ENCODE results near the gene GNAQ. TPM values are rescaled to one million over a fixed set of nuclear protein-coding genes. Genes with fewer than 3 reads are reported as not detected.

The GNAQ gene
- total RNA-seq, 1 donor from 2014 or later = 35.4 TPM

DNA sequence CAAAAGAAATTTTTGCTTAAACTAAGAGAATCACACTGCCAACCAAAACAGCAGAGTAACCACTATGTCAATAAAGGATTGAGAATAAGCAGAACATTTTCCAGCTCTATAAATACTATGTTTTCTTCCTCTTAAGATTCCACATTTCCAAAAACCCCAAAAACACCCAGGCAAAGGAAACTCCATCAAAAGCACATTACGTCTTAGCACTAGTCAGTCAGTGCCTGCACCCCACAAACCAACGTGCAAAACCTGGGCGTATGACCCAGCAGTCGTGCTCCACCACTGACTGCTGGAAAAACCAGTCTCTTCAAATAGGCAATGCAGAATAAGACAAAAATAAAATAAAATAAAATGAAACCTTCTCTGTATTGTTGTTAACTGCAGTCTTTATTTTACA lies 85.3 kb downstream of the GNAQ start:
- no peak for DNase-seq (ENCODE audit: low read depth)
- no peak overlapping the region for H3K4me3 ChIP-seq (ENCODE audit: low read depth, low read length)
- no peak for TF ChIP-seq CTCF (IDR thresholded peaks at IDR 0.05; ENCODE audit: insufficient read depth, low read length, poor library complexity, severe bottlenecking)

DNA sequence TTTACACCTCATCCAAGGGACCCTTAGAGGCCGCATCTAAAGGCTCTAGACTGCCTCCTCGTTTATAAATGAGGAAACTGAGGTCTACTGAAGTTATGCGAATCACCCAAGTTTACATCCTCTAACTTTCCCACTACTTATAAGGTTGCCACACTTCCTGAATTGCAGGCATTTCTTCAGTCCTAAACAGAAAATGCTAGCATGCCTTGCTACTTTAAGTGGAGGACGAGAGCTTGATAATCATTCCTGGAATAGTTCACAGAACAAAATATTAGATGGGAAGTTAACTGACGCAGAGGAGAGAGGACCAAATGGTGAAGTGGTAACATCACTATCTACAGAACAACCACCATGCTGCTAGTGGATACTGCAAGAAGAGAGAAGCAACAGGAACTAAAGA lies 85.8 kb downstream of the GNAQ start:
- TF ChIP-seq CTCF (IDR thresholded peaks at IDR 0.05; ENCODE audit: insufficient read depth, low read length, poor library complexity, severe bottlenecking) = no peak
- no peak for DNase-seq (ENCODE audit: low read depth)
- Histone ChIP-seq H3K36me3 (ENCODE audit: control insufficient read depth, insufficient read depth, low read length) (no peaks in the 10 kb centered on the region), H3K4me3 (ENCODE audit: low read depth, low read length) (no peak overlapping the region), H3K27me3 (ENCODE audit: control insufficient read depth, insufficient read depth, low read length) (no peaks in the 10 kb centered on the region)

More for the DNA sequence above, 85.3 kb downstream of the GNAQ start:
- no peaks in the 10 kb centered on the region for H3K27me3 ChIP-seq (ENCODE audit: control insufficient read depth, insufficient read depth, low read length)
- no peaks in the 10 kb centered on the region for H3K36me3 ChIP-seq (ENCODE audit: control insufficient read depth, insufficient read depth, low read length)

DNA sequence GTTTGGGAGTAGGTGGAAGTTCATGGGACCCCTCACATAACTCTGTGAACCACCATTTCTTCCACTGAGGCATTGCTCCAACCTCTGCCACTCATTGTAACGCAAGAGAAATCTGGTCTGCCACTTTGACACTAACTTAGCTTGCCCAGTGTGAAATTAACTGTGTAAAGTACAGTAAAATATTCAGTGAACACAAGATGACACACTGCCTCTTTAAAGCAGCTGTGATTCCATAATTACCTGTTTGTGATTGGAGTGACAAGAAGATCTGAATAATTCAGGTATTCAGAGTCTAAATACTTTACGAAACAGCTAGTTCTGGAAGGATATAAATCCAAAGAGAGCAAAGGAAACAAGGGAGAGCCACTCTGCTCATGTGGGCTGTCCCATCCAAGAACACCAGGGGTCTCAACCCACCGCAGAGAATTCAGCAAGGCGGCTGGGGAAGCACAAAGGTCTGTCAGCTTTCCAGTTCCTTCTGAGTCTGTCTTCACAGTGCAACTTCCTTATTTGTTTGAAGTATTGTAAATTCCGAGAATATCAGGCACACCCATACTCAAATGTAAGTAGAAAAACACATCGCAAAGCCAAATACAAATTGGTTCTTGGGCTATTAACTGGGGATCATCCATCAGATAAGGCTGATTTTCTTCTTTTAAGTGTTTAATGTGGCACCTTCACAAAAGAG lies 86.9 kb downstream of the GNAQ start:
- no peaks in the 10 kb centered on the region for H3K36me3 ChIP-seq (ENCODE audit: control insufficient read depth, insufficient read depth, low read length)
- no peak overlapping the region for H3K4me3 ChIP-seq (ENCODE audit: low read depth, low read length)
- no peak for TF ChIP-seq CTCF (IDR thresholded peaks at IDR 0.05; ENCODE audit: insufficient read depth, low read length, poor library complexity, severe bottlenecking)
- no peak for DNase-seq (ENCODE audit: low read depth)
- H3K27me3 ChIP-seq (ENCODE audit: control insufficient read depth, insufficient read depth, low read length) = no peaks in the 10 kb centered on the region

GRCh38 chr9:77943057-77943456 lies 88.6 kb downstream of the GNAQ start:
- no peaks in the 10 kb centered on the region for H3K36me3 ChIP-seq (ENCODE audit: control insufficient read depth, insufficient read depth, low read length)
- no peak overlapping the region for H3K4me3 ChIP-seq (ENCODE audit: low read depth, low read length)
- no peaks in the 10 kb centered on the region for H3K27me3 ChIP-seq (ENCODE audit: control insufficient read depth, insufficient read depth, low read length)
- TF ChIP-seq CTCF (IDR thresholded peaks at IDR 0.05; ENCODE audit: insufficient read depth, low read length, poor library complexity, severe bottlenecking) = no peak
- DNase-seq (ENCODE audit: low read depth) = no peak

DNA sequence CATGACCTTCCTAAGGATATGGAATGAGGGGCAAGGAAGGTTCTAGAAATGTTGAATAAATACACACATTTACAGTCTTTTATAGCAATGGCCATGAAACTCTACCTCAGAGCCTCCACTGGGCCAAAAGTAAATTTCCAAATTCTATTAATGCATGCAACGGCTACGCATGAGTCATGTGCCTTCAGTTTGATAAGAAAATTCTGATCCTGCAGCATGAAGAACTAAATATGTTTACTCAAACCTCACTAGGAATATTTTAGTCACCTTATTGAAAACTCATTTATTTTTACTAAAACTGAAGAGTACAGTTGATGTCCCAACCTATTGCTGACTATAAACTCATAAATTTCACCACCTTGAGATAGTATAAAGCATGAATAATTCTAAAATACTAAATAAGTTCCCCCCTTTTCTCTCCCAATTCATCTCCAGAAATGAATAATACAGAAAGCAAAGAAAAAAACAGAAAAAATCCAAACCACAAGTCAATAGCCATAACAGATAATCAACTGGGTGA lies 92.4 kb downstream of the GNAQ start:
- no peaks in the 10 kb centered on the region for H3K36me3 ChIP-seq (ENCODE audit: control insufficient read depth, insufficient read depth, low read length)
- DNase-seq (ENCODE audit: low read depth) = no peak
- H3K27me3 ChIP-seq (ENCODE audit: control insufficient read depth, insufficient read depth, low read length) = no peaks in the 10 kb centered on the region
- no peak for TF ChIP-seq CTCF (IDR thresholded peaks at IDR 0.05; ENCODE audit: insufficient read depth, low read length, poor library complexity, severe bottlenecking)
- H3K4me3 ChIP-seq (ENCODE audit: low read depth, low read length) = no peak overlapping the region

- H3K36me3 ChIP-seq (ENCODE audit: control insufficient read depth, insufficient read depth, low read length) = no peaks in the 10 kb centered on the region
- no peaks in the 10 kb centered on the region for H3K27me3 ChIP-seq (ENCODE audit: control insufficient read depth, insufficient read depth, low read length)
- no peak for TF ChIP-seq CTCF (IDR thresholded peaks at IDR 0.05; ENCODE audit: insufficient read depth, low read length, poor library complexity, severe bottlenecking)
- no peak overlapping the region for H3K4me3 ChIP-seq (ENCODE audit: low read depth, low read length)
- DNase-seq (ENCODE audit: low read depth) = no peak
Measured at GRCh38 chr9:77938163-77938562, 93.4 kb downstream of the GNAQ start.

All from kidney epithelial cell (primary cell).